Measurements from ENCODE around the gene CNTNAP5. TPM values are rescaled to one million over a fixed set of nuclear protein-coding genes. Genes with fewer than 3 reads are reported as not detected.

Gene CNTNAP5
- total RNA-seq, 2 experiments from 2014 or later: not detected

GRCh38 chr2:124079045-124079444 lies 54.0 kb downstream of the CNTNAP5 start:
- Mint-ChIP-seq H3K27ac (no peak overlapping the region), H3K9me3 (peaks cover 4% of the 10 kb centered on the region), H3K27me3 (no peaks in the 10 kb centered on the region), H3K36me3 (ENCODE audit: low read depth) (no peaks in the 10 kb centered on the region), H3K4me3 (no peak overlapping the region), H3K4me1 (ENCODE audit: low read depth) (no peaks in the 10 kb centered on the region)
- ATAC-seq (no peak), DNase-seq (no peak)
- ChIA-PET POLR2A (no interaction called here), CTCF (no interaction called here)
- intact Hi-C loops (cut with micrococcal nuclease): no loop called here
- TF ChIP-seq, protein P1, sequence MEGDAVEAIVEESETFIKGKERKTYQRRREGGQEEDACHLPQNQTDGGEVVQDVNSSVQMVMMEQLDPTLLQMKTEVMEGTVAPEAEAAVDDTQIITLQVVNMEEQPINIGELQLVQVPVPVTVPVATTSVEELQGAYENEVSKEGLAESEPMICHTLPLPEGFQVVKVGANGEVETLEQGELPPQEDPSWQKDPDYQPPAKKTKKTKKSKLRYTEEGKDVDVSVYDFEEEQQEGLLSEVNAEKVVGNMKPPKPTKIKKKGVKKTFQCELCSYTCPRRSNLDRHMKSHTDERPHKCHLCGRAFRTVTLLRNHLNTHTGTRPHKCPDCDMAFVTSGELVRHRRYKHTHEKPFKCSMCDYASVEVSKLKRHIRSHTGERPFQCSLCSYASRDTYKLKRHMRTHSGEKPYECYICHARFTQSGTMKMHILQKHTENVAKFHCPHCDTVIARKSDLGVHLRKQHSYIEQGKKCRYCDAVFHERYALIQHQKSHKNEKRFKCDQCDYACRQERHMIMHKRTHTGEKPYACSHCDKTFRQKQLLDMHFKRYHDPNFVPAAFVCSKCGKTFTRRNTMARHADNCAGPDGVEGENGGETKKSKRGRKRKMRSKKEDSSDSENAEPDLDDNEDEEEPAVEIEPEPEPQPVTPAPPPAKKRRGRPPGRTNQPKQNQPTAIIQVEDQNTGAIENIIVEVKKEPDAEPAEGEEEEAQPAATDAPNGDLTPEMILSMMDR (IDR thresholded peaks at IDR 0.05): no peak

GRCh38 chr2:124080281-124081153 lies 55.4 kb downstream of the CNTNAP5 start:
- intact Hi-C loops (cut with micrococcal nuclease): no loop called here
- no peak for ATAC-seq
- no peak overlapping the region for H3K27ac Mint-ChIP-seq
- DNase-seq: no peak
- ChIA-PET POLR2A (no interaction called here), CTCF (no interaction called here)
- TF ChIP-seq, protein P1 (IDR thresholded peaks at IDR 0.05): no peak
- no peaks in the 10 kb centered on the region for H3K4me1 Mint-ChIP-seq (ENCODE audit: low read depth)
- no peak overlapping the region for H3K4me3 Mint-ChIP-seq
- no peaks in the 10 kb centered on the region for H3K36me3 Mint-ChIP-seq (ENCODE audit: low read depth)
- H3K27me3 Mint-ChIP-seq: no peaks in the 10 kb centered on the region
- peaks cover 3% of the 10 kb centered on the region for H3K9me3 Mint-ChIP-seq

GRCh38 chr2:124081154-124081716 lies 56.1 kb downstream of the CNTNAP5 start:
- no peak for DNase-seq
- TF ChIP-seq, protein P1 (IDR thresholded peaks at IDR 0.05): no peak
- Mint-ChIP-seq H3K4me1 (ENCODE audit: low read depth) (no peaks in the 10 kb centered on the region), H3K27ac (no peak overlapping the region), H3K9me3 (peaks cover 3% of the 10 kb centered on the region), H3K36me3 (ENCODE audit: low read depth) (no peaks in the 10 kb centered on the region), H3K4me3 (no peak overlapping the region), H3K27me3 (no peaks in the 10 kb centered on the region)
- ATAC-seq: no peak
- intact Hi-C loops (cut with micrococcal nuclease): no loop called here
- CTCF ChIA-PET: no interaction called here
- POLR2A ChIA-PET: no interaction called here

DNA sequence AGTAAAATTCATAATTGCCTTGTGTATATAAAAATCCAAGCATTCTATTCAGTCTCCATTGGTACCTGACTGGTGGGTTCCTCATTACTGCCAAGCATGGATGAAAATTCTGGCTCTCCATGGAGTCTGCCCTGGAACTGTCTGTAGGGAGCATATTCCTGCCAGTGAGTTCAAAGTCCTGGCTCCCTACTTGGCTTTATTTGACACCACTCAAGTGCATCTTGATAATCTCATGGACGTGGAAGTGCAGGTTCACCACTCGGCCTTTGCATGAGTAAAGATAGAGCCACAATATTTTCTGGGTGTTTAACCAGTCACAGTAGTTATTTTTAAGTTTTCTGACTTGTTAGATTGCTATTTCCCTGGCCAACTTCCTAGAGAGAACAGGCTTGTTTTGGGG lies 63.5 kb downstream of the CNTNAP5 start:
- H3K27me3 Mint-ChIP-seq: no peaks in the 10 kb centered on the region
- no peak for ATAC-seq
- CTCF ChIA-PET: no interaction called here
- H3K9me3 Mint-ChIP-seq: no peaks in the 10 kb centered on the region
- intact Hi-C loops (cut with micrococcal nuclease): no loop called here
- H3K4me1 Mint-ChIP-seq (ENCODE audit: low read depth): no peaks in the 10 kb centered on the region
- POLR2A ChIA-PET: no interaction called here
- DNase-seq: no peak
- no peak overlapping the region for H3K27ac Mint-ChIP-seq
- H3K4me3 Mint-ChIP-seq: no peak overlapping the region
- TF ChIP-seq, protein P1 (IDR thresholded peaks at IDR 0.05): no peak
- no peaks in the 10 kb centered on the region for H3K36me3 Mint-ChIP-seq (ENCODE audit: low read depth)

GRCh38 chr2:124091721-124092120 lies 66.6 kb downstream of the CNTNAP5 start:
- no peaks in the 10 kb centered on the region for H3K36me3 Mint-ChIP-seq (ENCODE audit: low read depth)
- H3K4me1 Mint-ChIP-seq (ENCODE audit: low read depth): no peaks in the 10 kb centered on the region
- no peak overlapping the region for H3K4me3 Mint-ChIP-seq
- H3K27me3 Mint-ChIP-seq: no peaks in the 10 kb centered on the region
- DNase-seq (no peak), ATAC-seq (no peak)
- ChIA-PET POLR2A (no interaction called here), CTCF (no interaction called here)
- peaks cover 3% of the 10 kb centered on the region for H3K9me3 Mint-ChIP-seq
- TF ChIP-seq, protein P1 (IDR thresholded peaks at IDR 0.05): no peak
- intact Hi-C loops (cut with micrococcal nuclease): no loop called here
- no peak overlapping the region for H3K27ac Mint-ChIP-seq

Measured in activated CD8-positive, alpha-beta T cell treated with anti-CD3 and anti-CD28 coated beads for 36 hours (primary cell).